Measurements from ENCODE around the gene RAD51D.

- TF ChIP-seq GATA3 (IDR thresholded peaks at IDR 0.05; ENCODE audit: low read depth, low read length) (no peak), GATA2 (IDR thresholded peaks at IDR 0.05; ENCODE audit: low read depth, low read length) (no peak)
These were observed 50.3 kb downstream of the RAD51D start for GRCh38 chr17:35069311-35069710.
